HG03575 (cell line): Measurements from ENCODE around the gene CCDC3.
"Not testable (repeated sequence)": the region's sequence is repeated elsewhere in the genome, so short reads cannot be mapped to it uniquely, and the experiment has no call there.

Experiments used
- ATAC-seq: cut with Tn5 transposase; IDR thresholded peaks from one replicate; pipeline ENCODE4 v1.9.1; 2021; ENCODE audit not compliant: unreplicated experiment, insufficient number of reproducible peaks, low FRiP score; ENCODE audit errors: extremely low read depth

CCDC3 gene

GRCh38 chr10:13001041-13001886, at the start of gene CCDC3:
Gene CCDC3, minus strand, starts transcription at chr10:13001713. Its CDS starts 143 bp downstream, at chr10:13001570.
- no peak for ATAC-seq

GRCh38 chr10:13051126-13051694, 49.7 kb upstream of the CCDC3 start:
- no peak for ATAC-seq

- ATAC-seq: no peak
These were observed 48.4 kb upstream of the CCDC3 start for GRCh38 chr10:13049774-13050420.

GRCh38 chr10:13048762-13049161, 47.2 kb upstream of the CCDC3 start:
- ATAC-seq: no peak

GRCh38 chr10:13047529-13048206, 46.2 kb upstream of the CCDC3 start:
- no peak for ATAC-seq

- ATAC-seq: no peak
These were observed 45.5 kb upstream of the CCDC3 start for GRCh38 chr10:13046851-13047528.

GRCh38 chr10:13043520-13043919, 42.0 kb upstream of the CCDC3 start:
- no peak for ATAC-seq

GRCh38 chr10:13039761-13040160, 38.2 kb upstream of the CCDC3 start:
- no peak for ATAC-seq

GRCh38 chr10:13038391-13038790, 36.9 kb upstream of the CCDC3 start:
- no peak for ATAC-seq

GRCh38 chr10:13037832-13038231, 36.3 kb upstream of the CCDC3 start:
- no peak for ATAC-seq

- ATAC-seq: no peak
These were observed 35.3 kb upstream of the CCDC3 start for GRCh38 chr10:13036841-13037240.

- not testable (repeated sequence) for ATAC-seq
These were observed 34.2 kb upstream of the CCDC3 start for GRCh38 chr10:13035731-13036130.

- ATAC-seq: no peak
These were observed 25.4 kb upstream of the CCDC3 start for GRCh38 chr10:13026873-13027272.

GRCh38 chr10:13023754-13024153, 22.2 kb upstream of the CCDC3 start:
- ATAC-seq: no peak

- no peak for ATAC-seq
These were observed 17.8 kb upstream of the CCDC3 start for GRCh38 chr10:13019280-13019679.

GRCh38 chr10:13018171-13018570, 16.7 kb upstream of the CCDC3 start:
- ATAC-seq: no peak

GRCh38 chr10:13016886-13017285, 15.4 kb upstream of the CCDC3 start:
- no peak for ATAC-seq

- ATAC-seq: no peak
These were observed 14.9 kb upstream of the CCDC3 start for GRCh38 chr10:13016426-13016825.

- no peak for ATAC-seq
These were observed 4.5 kb upstream of the CCDC3 start for GRCh38 chr10:13006037-13006436.
